Right cardiac atrium (tissue), 5 donors: ENCODE results near the gene PLPP6. TPM values are rescaled to one million over a fixed set of nuclear protein-coding genes. Genes with fewer than 3 reads are reported as not detected.
A peak's percentile ranks its signal among the peaks of the same experiment; 100 is the strongest.

ENCODE experiments used
- ATAC-seq, 2 donors: fragments of 200-7000 bp; cut with Tn5 transposase; one replicate each; pipeline versions ENCODE4 v1.8.0 to v1.9.1; 2020; ENCODE audit warnings: moderate library complexity in 2 of 2, mild to moderate bottlenecking in 1 of 2
- DNase-seq, 3 donors: peaks; one replicate each; pipeline ENCODE4 v3.0.0-alpha.2; 2020
- H3K27ac ChIP-seq: one replicate; pipeline ENCODE4 v1.5.1; 2013; ENCODE audit warnings: mild to moderate bottlenecking, low read length, control low read depth, moderate library complexity
- H3K27me3 ChIP-seq: one replicate; pipeline ENCODE4 v1.6.1; 2013; ENCODE audit not compliant: control insufficient read depth, insufficient read depth
- H3K4me1 ChIP-seq: one replicate; pipeline ENCODE4 v1.6.1; 2013; ENCODE audit warnings: low read length; ENCODE audit not compliant: control insufficient read depth, insufficient read depth
- H3K4me3 ChIP-seq: one replicate; pipeline ENCODE4 v1.5.1; 2013; ENCODE audit warnings: low read length, control low read depth
- H3K9me3 ChIP-seq: one replicate; pipeline ENCODE4 v1.6.1; 2013; ENCODE audit warnings: low read length; ENCODE audit not compliant: control insufficient read depth
- WGBS: extraction: QIAGEN DNeasy Blood & Tissue Kit; methylation state at CpG from one replicate; pipeline ENCODE4 v1.1.7; 2013; 5-methylcytosine and 5-hydroxymethylcytosine counted together
- intact Hi-C, 4 donors: fragments of 100-400 bp; cut with DNase I; formaldehyde crosslinking; loops; one replicate each; pipeline versions ENCODE4 v1.11.0 to v1.14.0; 2022 to 2023
- long read RNA-seq, 4 donors: library from polyadenylated mRNA; unstranded; transcript quantifications; one replicate each; pipeline ENCODE4 v2.0.0, GENCODE V29; 2020 to 2021
- polyA plus RNA-seq: library from polyadenylated mRNA; stranded (reverse); fragments of 200-250 nt; gene quantifications from one replicate; pipeline ENCODE4 v1.2.3, GENCODE V29; 2013
- total RNA-seq, 4 donors: library from RNA; stranded (reverse); fragmentation: NEBNext Ultra II Directional; extraction: Animal tissue kit (Norgen Biotek cat#: 25700); gene quantifications; one replicate each; pipeline ENCODE4 v1.2.1, GENCODE V29; 2021
- donor health status: healthy with polysubstance abuse.
- donor health status: DM: no; HTN: yes; CAD: no.
- donor health status: DM: no; HTN: no; CAD: no.
- donor health status: DM: no; HTN: yes; CAD: no; lungs with severe emphysema.
- donor health status: DM: yes; HTN: yes; CAD: no.

PLPP6 gene
- total RNA-seq (1 to 10 TPM; 3.4 to 4.5 (median 3.8) TPM), polyA plus RNA-seq (2.1 TPM)
- long read RNA-seq, donor 1, transcript PLPP6-201 (1 exons, 2,944 nt), result major isoform, 16 of 16 reads
- long read RNA-seq, donor 1, partial matches to known transcripts, result 0 of 16 reads
- long read RNA-seq, donor 1, other reads (novel, unspliced or antisense), result 0 of 16 reads
- long read RNA-seq, donor 2, partial matches to known transcripts, result 0 of 4 reads
- long read RNA-seq, donor 2, other reads (novel, unspliced or antisense), result 0 of 4 reads
- long read RNA-seq, donor 3, transcript PLPP6-201 (1 exons, 2,944 nt), result major isoform, 32 of 32 reads
- long read RNA-seq, donor 3, partial matches to known transcripts, result 0 of 32 reads
- long read RNA-seq, donor 3, other reads (novel, unspliced or antisense), result 0 of 32 reads
- long read RNA-seq, donor 4, transcript PLPP6-201 (1 exons, 2,944 nt), result major isoform, 8 of 8 reads
- long read RNA-seq, donor 4, partial matches to known transcripts, result 0 of 8 reads
- long read RNA-seq, donor 4, other reads (novel, unspliced or antisense), result 0 of 8 reads

- Histone ChIP-seq H3K27ac (peak within 1 kb of the TSS; percentile 58), H3K4me3 (peak within 1 kb of the TSS; percentile 82), H3K27me3 (no peaks in the 10 kb centered on the region), H3K4me1 (peaks cover 4% of the 10 kb centered on the region), H3K9me3 (no peaks in the 10 kb centered on the region)
- ATAC-seq, result peak; percentile 95 to 96
- 4% methylated on average over 70 of the region's 70 CpGs for WGBS
- intact Hi-C loops, result loop anchor here in 1 of 4 donors (10.0 kb wide), 1 partner anchor 72 kb away; no protein-coding TSS in a partner anchor
- peak; percentile 90 to 95 (median 94) for DNase-seq
Measured at GRCh38 chr9:4662108-4662988, at the start of gene PLPP6. Gene PLPP6 (plus strand): TSS chr9:4662294. CDS start chr9:4662376, 82 bp downstream.

- no peaks in the 10 kb centered on the region for H3K27me3 ChIP-seq
- no peaks in the 10 kb centered on the region for H3K4me1 ChIP-seq
- WGBS, result 96% methylated on average over 1 of the region's 1 CpG
- H3K4me3 ChIP-seq, result no peak overlapping the region
- no peak overlapping the region for H3K27ac ChIP-seq
- intact Hi-C loops, result no loop called here
- DNase-seq (no peak), ATAC-seq (no peak)
- no peaks in the 10 kb centered on the region for H3K9me3 ChIP-seq
Measured at GRCh38 chr9:4614627-4615026, 47.5 kb upstream of the PLPP6 start.

GRCh38 chr9:4615251-4615650 is 46.8 kb upstream of the PLPP6 start:
- Histone ChIP-seq H3K4me3 (no peak overlapping the region), H3K4me1 (no peaks in the 10 kb centered on the region), H3K27ac (no peak overlapping the region), H3K9me3 (no peaks in the 10 kb centered on the region), H3K27me3 (no peaks in the 10 kb centered on the region)
- WGBS, result 61% methylated on average over 4 of the region's 4 CpGs
- intact Hi-C loops, result no loop called here
- ATAC-seq (no peak), DNase-seq (no peak)

GRCh38 chr9:4615778-4616177 is 46.3 kb upstream of the PLPP6 start:
- Histone ChIP-seq H3K27me3 (no peaks in the 10 kb centered on the region), H3K27ac (no peak overlapping the region)

GRCh38 chr9:4617752-4618151 is 44.3 kb upstream of the PLPP6 start:
- DNase-seq, result no peak
- Histone ChIP-seq H3K9me3 (no peaks in the 10 kb centered on the region), H3K4me3 (no peak overlapping the region), H3K4me1 (no peaks in the 10 kb centered on the region), H3K27me3 (no peaks in the 10 kb centered on the region), H3K27ac (no peak overlapping the region)
- 72% methylated on average over 3 of the region's 3 CpGs for WGBS
- intact Hi-C loops, result no loop called here
- no peak for ATAC-seq

More at GRCh38 chr9:4615778-4616177, 46.3 kb upstream of the PLPP6 start:
- Histone ChIP-seq H3K9me3 (no peaks in the 10 kb centered on the region), H3K4me3 (no peak overlapping the region), H3K4me1 (no peaks in the 10 kb centered on the region)
- WGBS, result 82% methylated on average over 5 of the region's 5 CpGs
- intact Hi-C loops, result no loop called here
- no peak for DNase-seq
- ATAC-seq, result no peak

GRCh38 chr9:4618700-4619099 is 43.4 kb upstream of the PLPP6 start:
- no peak overlapping the region for H3K27ac ChIP-seq
- intact Hi-C loops, result no loop called here
- H3K4me3 ChIP-seq, result no peak overlapping the region
- no peaks in the 10 kb centered on the region for H3K4me1 ChIP-seq
- ATAC-seq, result no peak
- no peaks in the 10 kb centered on the region for H3K9me3 ChIP-seq
- no peaks in the 10 kb centered on the region for H3K27me3 ChIP-seq
- DNase-seq, result no peak
- 89% methylated on average over 2 of the region's 2 CpGs for WGBS

GRCh38 chr9:4620057-4620765 is 41.9 kb upstream of the PLPP6 start:
- Histone ChIP-seq H3K27me3 (no peaks in the 10 kb centered on the region), H3K4me3 (no peak overlapping the region), H3K4me1 (no peaks in the 10 kb centered on the region), H3K9me3 (no peaks in the 10 kb centered on the region), H3K27ac (no peak overlapping the region)
- ATAC-seq, result no peak
- WGBS, result 80% methylated on average over 3 of the region's 3 CpGs
- no peak for DNase-seq
- intact Hi-C loops, result no loop called here

GRCh38 chr9:4620881-4621555 is 41.1 kb upstream of the PLPP6 start:
- no peak for ATAC-seq
- no peak for DNase-seq
- 68% methylated on average over 2 of the region's 2 CpGs for WGBS
- Histone ChIP-seq H3K9me3 (no peaks in the 10 kb centered on the region), H3K4me3 (no peak overlapping the region), H3K4me1 (no peaks in the 10 kb centered on the region), H3K27ac (no peak overlapping the region), H3K27me3 (no peaks in the 10 kb centered on the region)
- intact Hi-C loops, result no loop called here

GRCh38 chr9:4622016-4622415 is 40.1 kb upstream of the PLPP6 start:
- WGBS, result 83% methylated on average over 10 of the region's 10 CpGs
- ATAC-seq, result no peak
- intact Hi-C loops, result no loop called here
- no peaks in the 10 kb centered on the region for H3K4me1 ChIP-seq
- H3K27ac ChIP-seq, result no peak overlapping the region
- H3K9me3 ChIP-seq, result no peaks in the 10 kb centered on the region
- H3K4me3 ChIP-seq, result no peak overlapping the region
- no peaks in the 10 kb centered on the region for H3K27me3 ChIP-seq
- no peak for DNase-seq

- Histone ChIP-seq H3K27ac (no peak overlapping the region), H3K9me3 (no peaks in the 10 kb centered on the region), H3K4me1 (no peaks in the 10 kb centered on the region), H3K27me3 (no peaks in the 10 kb centered on the region), H3K4me3 (no peak overlapping the region)
- intact Hi-C loops, result no loop called here
- no peak for ATAC-seq
- DNase-seq, result no peak
- WGBS, result 53% methylated on average over 2 of the region's 2 CpGs
Measured at GRCh38 chr9:4630836-4631235, 31.3 kb upstream of the PLPP6 start.
